BE2C (cell line): ENCODE results near the gene DAO.

ENCODE experiments used
- DNase-seq: peaks from one replicate; pipeline ENCODE4 v3.0.0-alpha.2; 2020
- H3K27me3 ChIP-seq: fragments of 250-450 bp; sonication (Bioruptor Pico); 2 replicates; pipeline ENCODE4 v1.5.1; 2020; ENCODE audit warnings: mild to moderate bottlenecking
- H3K36me3 ChIP-seq: fragments of 250-450 bp; sonication (Bioruptor Pico); 2 replicates; pipeline ENCODE4 v1.5.1; 2020; ENCODE audit warnings: mild to moderate bottlenecking
- H3K4me1 ChIP-seq: fragments of 250-450 bp; sonication (Bioruptor Pico); 2 replicates; pipeline ENCODE4 v1.5.1; 2020
- H3K4me3 ChIP-seq: 2 replicates; pipeline ENCODE4 v1.5.1; 2011; ENCODE audit warnings: low read depth, low read length
- H3K9me3 ChIP-seq: fragments of 250-450 bp; sonication (Bioruptor Pico); 2 replicates; pipeline ENCODE4 v1.5.1; 2020
- CTCF ChIP-seq: IDR thresholded peaks from 2 replicates; pipeline ENCODE4 v1.5.1; 2012; ENCODE audit warnings: mild to moderate bottlenecking, low read depth, low read length

The DAO gene

GRCh38 chr12:108833757-108834472 is 46.0 kb upstream of the DAO start:
- no peak for TF ChIP-seq CTCF
- Histone ChIP-seq H3K4me1 (peaks cover 10% of the 10 kb centered on the region), H3K9me3 (no peaks in the 10 kb centered on the region), H3K4me3 (no peak overlapping the region), H3K36me3 (peaks cover 19% of the 10 kb centered on the region), H3K27me3 (no peaks in the 10 kb centered on the region)
- DNase-seq = no peak

DNA sequence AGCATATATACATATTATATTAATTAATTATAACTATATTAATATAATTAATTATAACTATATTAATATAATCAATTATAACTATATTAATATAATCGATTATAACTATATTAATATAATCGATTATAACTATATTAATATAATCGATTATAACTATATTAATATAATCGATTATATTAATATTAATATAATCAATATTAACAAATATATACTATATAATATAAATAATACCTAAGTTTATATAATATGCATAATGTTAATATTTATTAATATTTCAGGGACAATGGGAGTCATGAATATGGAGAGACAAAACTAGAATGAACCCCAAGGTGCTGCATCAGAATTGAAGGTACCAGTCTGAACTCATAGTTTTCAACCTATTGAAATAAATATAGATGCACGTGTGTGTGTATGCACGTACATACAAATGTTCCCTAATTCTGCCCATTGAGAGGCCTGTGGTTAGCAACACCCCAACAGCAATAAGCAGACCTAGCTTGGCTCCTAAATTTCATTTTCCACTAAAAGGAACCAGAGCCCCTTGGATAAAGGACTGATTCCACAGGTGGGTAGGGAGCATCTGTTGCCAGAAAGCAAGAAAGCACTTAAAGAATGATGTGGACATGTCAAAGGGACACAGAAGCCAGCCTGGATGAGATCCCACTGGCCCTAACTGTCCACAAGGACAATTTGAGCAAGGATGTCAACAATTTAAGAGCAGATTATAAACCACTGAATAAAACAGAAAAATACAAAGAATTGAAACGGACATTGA is 43.8 kb upstream of the DAO start:
- Histone ChIP-seq H3K9me3 (no peaks in the 10 kb centered on the region), H3K4me1 (peaks cover 17% of the 10 kb centered on the region), H3K4me3 (no peak overlapping the region), H3K36me3 (peaks cover 10% of the 10 kb centered on the region), H3K27me3 (no peaks in the 10 kb centered on the region)
- DNase-seq = no peak
- TF ChIP-seq CTCF = no peak

DNA sequence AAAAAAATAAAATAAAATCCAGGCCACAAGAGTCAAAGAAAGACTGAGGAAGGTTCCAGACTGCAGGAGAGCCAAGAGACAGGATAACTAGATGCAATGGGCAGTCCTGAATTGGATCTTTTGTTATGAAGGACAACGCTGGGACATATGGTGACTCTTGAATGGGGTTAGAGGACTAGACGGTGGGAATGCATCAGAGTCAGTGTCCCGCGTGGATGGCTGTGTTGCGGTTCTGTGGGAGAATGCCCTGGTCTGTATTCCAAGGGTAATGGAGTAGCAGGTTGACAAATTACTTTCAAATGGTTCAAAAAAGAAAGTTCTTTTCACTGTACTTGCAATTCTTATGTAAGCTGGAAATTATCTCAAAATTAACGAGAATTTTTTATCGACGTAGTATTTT is 42.7 kb upstream of the DAO start:
- no peak for DNase-seq
- Histone ChIP-seq H3K27me3 (no peaks in the 10 kb centered on the region), H3K36me3 (peaks cover 10% of the 10 kb centered on the region), H3K4me3 (no peak overlapping the region), H3K4me1 (peaks cover 17% of the 10 kb centered on the region), H3K9me3 (no peaks in the 10 kb centered on the region)
- no peak for TF ChIP-seq CTCF

DNA sequence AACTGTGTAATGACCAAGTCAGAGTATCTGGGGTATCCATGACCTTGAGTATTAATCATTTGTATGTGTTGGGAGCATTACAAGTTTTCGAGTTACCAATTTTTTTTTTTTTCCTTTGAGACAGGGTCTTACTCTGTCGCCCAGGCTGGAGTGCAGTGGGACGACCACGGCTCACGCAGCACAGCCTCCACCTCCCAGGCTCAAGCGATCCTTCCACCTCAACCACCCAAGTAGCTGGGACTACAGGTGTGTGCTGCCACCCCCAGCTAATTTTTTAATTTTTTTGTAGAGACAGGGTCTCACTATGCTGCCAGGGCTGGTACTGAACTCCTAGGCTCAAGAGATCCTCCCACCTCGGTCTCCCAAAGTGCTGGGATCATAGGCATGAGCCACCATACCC is 42.2 kb upstream of the DAO start:
- Histone ChIP-seq H3K4me3 (no peak overlapping the region), H3K4me1 (peaks cover 17% of the 10 kb centered on the region), H3K36me3 (peaks cover 10% of the 10 kb centered on the region), H3K9me3 (no peaks in the 10 kb centered on the region), H3K27me3 (no peaks in the 10 kb centered on the region)
- DNase-seq = no peak
- TF ChIP-seq CTCF = no peak

DNA sequence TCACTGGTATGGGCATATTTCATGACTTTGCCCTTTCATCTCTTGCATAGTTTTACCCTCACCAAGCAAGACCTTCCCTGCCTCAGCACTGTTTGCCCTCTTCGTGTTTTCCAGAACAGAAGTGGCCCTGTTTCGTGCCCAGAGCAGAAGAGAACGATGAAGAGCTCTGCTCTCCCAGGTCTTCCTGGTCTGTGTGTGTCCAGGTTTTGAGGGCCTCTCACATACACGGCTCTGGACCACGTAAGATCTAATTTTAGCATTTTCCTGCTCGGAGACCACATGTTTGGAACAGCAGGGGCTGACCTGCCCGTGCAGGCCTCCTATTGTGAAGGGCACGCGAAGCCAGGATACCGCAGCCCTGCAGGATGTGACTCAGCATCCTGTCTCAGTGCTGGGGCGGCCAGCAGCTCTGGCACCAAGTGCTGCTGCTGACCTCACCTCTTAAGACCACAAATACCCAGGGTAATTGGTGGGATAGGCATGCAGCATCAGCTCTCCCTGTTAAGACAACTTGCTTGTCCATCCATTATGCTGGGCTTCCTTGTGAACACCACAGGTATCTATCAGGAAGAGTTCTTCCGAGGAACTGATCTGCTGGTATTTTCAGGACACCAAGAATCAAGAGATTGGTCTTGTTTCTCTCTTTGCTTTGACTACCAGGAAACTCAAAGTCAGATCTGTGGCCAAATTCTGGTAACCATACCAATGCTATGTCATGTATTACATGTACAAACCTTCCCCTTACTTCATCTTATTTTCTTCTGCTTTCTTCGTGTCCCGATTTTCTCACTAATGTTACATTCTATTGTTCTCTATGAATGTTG is 41.5 kb upstream of the DAO start:
- H3K27me3 ChIP-seq = no peaks in the 10 kb centered on the region
- peak; percentile 85 for DNase-seq
- no peaks in the 10 kb centered on the region for H3K9me3 ChIP-seq
- peaks cover 10% of the 10 kb centered on the region for H3K36me3 ChIP-seq
- no peak overlapping the region for H3K4me3 ChIP-seq
- H3K4me1 ChIP-seq = peaks cover 17% of the 10 kb centered on the region
- TF ChIP-seq CTCF = no peak
